NCI-H524 treated with DMSO at 0.1 percent for 48 hours (cell line): ENCODE data around the gene ZG16.
"Not testable (repeated sequence)": the region's sequence is repeated elsewhere in the genome, so short reads cannot be mapped to it uniquely, and the experiment has no call there.

ENCODE experiments used
- DNase-seq: peaks from one replicate; lab custom pipeline; 2025; lab: John Stamatoyannopoulos, UW

ZG16 gene

GRCh38 chr16:29748760-29749149 is 29.3 kb upstream of the ZG16 start:
- DNase-seq = not testable (repeated sequence)

GRCh38 chr16:29753516-29753915 is 24.5 kb upstream of the ZG16 start:
- DNase-seq = no peak

GRCh38 chr16:29756654-29757053 is 21.4 kb upstream of the ZG16 start:
- DNase-seq = no peak

- not testable (repeated sequence) for DNase-seq
Observed at GRCh38 chr16:29757086-29757485, 21.0 kb upstream of the ZG16 start.

- no peak for DNase-seq
Observed at GRCh38 chr16:29757950-29758466, 20.0 kb upstream of the ZG16 start.

GRCh38 chr16:29760567-29761279 is 17.3 kb upstream of the ZG16 start:
- no peak for DNase-seq

GRCh38 chr16:29761280-29761651 is 16.8 kb upstream of the ZG16 start:
- DNase-seq = not testable (repeated sequence)

GRCh38 chr16:29761882-29762281 is 16.2 kb upstream of the ZG16 start:
- no peak for DNase-seq

GRCh38 chr16:29763326-29763725 is 14.7 kb upstream of the ZG16 start:
- DNase-seq = no peak

GRCh38 chr16:29765167-29766032 is 12.7 kb upstream of the ZG16 start:
- DNase-seq = no peak

- no peak for DNase-seq
Observed at GRCh38 chr16:29766571-29766970, 11.5 kb upstream of the ZG16 start.

- no peak for DNase-seq
Observed at GRCh38 chr16:29767062-29767461, 11.0 kb upstream of the ZG16 start.

- no peak for DNase-seq
Observed at GRCh38 chr16:29769507-29769906, 8.5 kb upstream of the ZG16 start.

- no peak for DNase-seq
Observed at GRCh38 chr16:29770250-29770929, 7.7 kb upstream of the ZG16 start.

GRCh38 chr16:29772330-29772729 is 5.7 kb upstream of the ZG16 start:
- DNase-seq = not testable (repeated sequence)

- no peak for DNase-seq
Observed at GRCh38 chr16:29774730-29775129, 3.3 kb upstream of the ZG16 start.

GRCh38 chr16:29775742-29776408 is 2.2 kb upstream of the ZG16 start:
- no peak for DNase-seq

GRCh38 chr16:29779474-29779873 is 1.4 kb downstream of the ZG16 start:
- no peak for DNase-seq

- not testable (repeated sequence) for DNase-seq
Observed at GRCh38 chr16:29783094-29783953, 5.3 kb downstream of the ZG16 start.

- DNase-seq = no peak
Observed at GRCh38 chr16:29784157-29784556, 6.1 kb downstream of the ZG16 start.

- DNase-seq = no peak
Observed at GRCh38 chr16:29784901-29785500, 6.9 kb downstream of the ZG16 start.
